IMR-90 (cell line): ENCODE data around the gene FFAR2. TPM values are rescaled to one million over a fixed set of nuclear protein-coding genes. Genes with fewer than 3 reads are reported as not detected.

Experiments used
- ATAC-seq: fragments of 200-7000 bp; cut with Tn5 transposase; 2 replicates; pipeline ENCODE4 v1.9.1; 2020; ENCODE audit warnings: low read depth, mild to moderate bottlenecking, moderate library complexity
- Bru-seq: library from RNA; stranded (reverse); fragments of 400-500 nt; gene quantifications from one replicate; lab custom pipeline; 2021; lab: Mats Ljungman, UMichigan
- BruChase-seq, 2 experiments: library from RNA; stranded (reverse); fragments of 400-500 nt; gene quantifications; one replicate each; lab custom pipeline; 2021; lab: Mats Ljungman, UMichigan
- BruUV-seq: library from RNA; stranded (reverse); fragments of 400-500 nt; replicated peaks from 2 replicates; lab custom pipeline; 2021; lab: Mats Ljungman, UMichigan
- CTCF ChIA-PET: fragments of 300-600 bp; formaldehyde crosslinking; extraction: SDS; loops from one replicate; lab custom pipeline; 2021; ENCODE audit warnings: antibody characterized with exemption; lab: Yijun Ruan, JAX
- POLR2A ChIA-PET: fragments of 300-600 bp; sonication (Branson Sonifier 250); formaldehyde crosslinking; loops from one replicate; lab custom pipeline; 2022; ENCODE audit warnings: antibody characterized with exemption; ENCODE audit not compliant: unreplicated experiment; lab: Charles Lee
- DNase-seq: peaks from one replicate; pipeline ENCODE4 v3.0.0; 2013
- H2AFZ ChIP-seq: replicated peaks from 2 replicates; pipeline ENCODE3; 2013; ENCODE audit warnings: low read length, mild to moderate bottlenecking; ENCODE audit not compliant: poor library complexity
- H2AK5ac ChIP-seq: 2 replicates; pipeline ENCODE4 v1.6.1; 2013; ENCODE audit warnings: low read depth, low read length, inconsistent platforms
- H2AK9ac ChIP-seq: replicated peaks from 2 replicates; pipeline ENCODE3; 2013; ENCODE audit warnings: mild to moderate bottlenecking, low read depth, low read length, moderate library complexity; ENCODE audit not compliant: poor library complexity
- H2BK120ac ChIP-seq: 2 replicates; pipeline ENCODE4 v1.6.1; 2013; ENCODE audit warnings: low read depth, low read length, inconsistent platforms
- H2BK15ac ChIP-seq: 3 replicates; pipeline ENCODE4 v1.6.1; 2013; ENCODE audit warnings: low read depth, low read length, inconsistent platforms
- H2BK20ac ChIP-seq: 2 replicates; pipeline ENCODE4 v1.6.1; 2013; ENCODE audit warnings: low read depth, mild to moderate bottlenecking, inconsistent platforms, low read length, moderate library complexity
- H2BK5ac ChIP-seq: 2 replicates; pipeline ENCODE4 v1.6.1; 2013; ENCODE audit warnings: mild to moderate bottlenecking, low read depth, low read length, inconsistent platforms; ENCODE audit not compliant: poor library complexity, severe bottlenecking
- H3K14ac ChIP-seq: replicated peaks from 2 replicates; pipeline ENCODE4 v1.6.1; 2013; ENCODE audit warnings: low read depth, low read length, inconsistent platforms
- H3K18ac ChIP-seq: 2 replicates; pipeline ENCODE4 v1.6.1; 2013; ENCODE audit warnings: low read depth, low read length, control low read depth
- H3K23ac ChIP-seq: 2 replicates; pipeline ENCODE4 v1.6.1; 2013; ENCODE audit warnings: low read depth, low read length, inconsistent platforms
- H3K27ac ChIP-seq: 2 replicates; pipeline ENCODE4 v1.5.1; 2013; ENCODE audit warnings: mild to moderate bottlenecking, control low read depth, low read length; ENCODE audit not compliant: insufficient read depth
- H3K27me3 ChIP-seq: 2 replicates; pipeline ENCODE4 v1.6.1; 2013; ENCODE audit warnings: low read length; ENCODE audit not compliant: control insufficient read depth, insufficient read depth
- H3K36me3 ChIP-seq: 2 replicates; pipeline ENCODE4 v1.6.1; 2013; ENCODE audit warnings: low read length, mixed read lengths; ENCODE audit not compliant: control insufficient read depth, insufficient read depth
- H3K4ac ChIP-seq: 2 replicates; pipeline ENCODE4 v1.6.1; 2013; ENCODE audit warnings: low read depth, low read length, inconsistent platforms
- H3K4me1 ChIP-seq: 2 replicates; pipeline ENCODE4 v1.6.1; 2013; ENCODE audit warnings: low read length, mixed read lengths; ENCODE audit not compliant: control insufficient read depth, insufficient read depth
- H3K4me2 ChIP-seq: 2 replicates; pipeline ENCODE4 v1.6.1; 2013; ENCODE audit warnings: low read depth, mild to moderate bottlenecking, control low read depth, low read length, moderate library complexity
- H3K4me3 ChIP-seq: 2 replicates; pipeline ENCODE4 v1.5.1; 2013; ENCODE audit warnings: low read depth, mild to moderate bottlenecking, control low read depth, low read length, moderate library complexity; ENCODE audit not compliant: insufficient read depth
- H3K56ac ChIP-seq: 2 replicates; pipeline ENCODE4 v1.6.1; 2013; ENCODE audit warnings: low read length, inconsistent platforms; ENCODE audit not compliant: insufficient read depth; ENCODE audit errors: extremely low read depth
- H3K79me1 ChIP-seq, 2 experiments: 2 replicates each; pipeline ENCODE4 v1.6.1; 2013; ENCODE audit warnings: low read length in 2 of 2, inconsistent platforms in 1 of 2, low read depth in 1 of 2
- H3K9ac ChIP-seq: 2 replicates; pipeline ENCODE4 v1.6.1; 2013; ENCODE audit warnings: low read depth, low read length, control low read depth
- H3K9me1 ChIP-seq: 2 replicates; pipeline ENCODE4 v1.6.1; 2013; ENCODE audit warnings: low read length, inconsistent platforms; ENCODE audit not compliant: insufficient read depth
- H3K9me3 ChIP-seq: 2 replicates; pipeline ENCODE4 v1.6.1; 2013; ENCODE audit warnings: low read length; ENCODE audit not compliant: control insufficient read depth, insufficient read depth
- H4K20me1 ChIP-seq: 2 replicates; pipeline ENCODE4 v1.6.1; 2013; ENCODE audit warnings: low read length, inconsistent platforms; ENCODE audit not compliant: insufficient read depth
- H4K5ac ChIP-seq: 2 replicates; pipeline ENCODE4 v1.6.1; 2013; ENCODE audit warnings: mild to moderate bottlenecking, low read depth, low read length, control low read depth
- H4K8ac ChIP-seq, 2 experiments: 2 replicates each; pipeline ENCODE4 v1.6.1; 2013; ENCODE audit warnings: low read depth in 2 of 2, low read length in 2 of 2, control low read depth in 1 of 2, inconsistent platforms in 1 of 2
- H4K91ac ChIP-seq: 2 replicates; pipeline ENCODE4 v1.6.1; 2013; ENCODE audit warnings: low read depth, low read length, inconsistent platforms; ENCODE audit not compliant: insufficient read depth
- CEBPB ChIP-seq: IDR thresholded peaks from 2 replicates; pipeline ENCODE4 v1.6.1; 2012; ENCODE audit warnings: low read depth, low read length, improper control_type of control experiment
- CHD1 ChIP-seq: IDR thresholded peaks from 2 replicates; pipeline ENCODE4 v1.6.1; 2012; ENCODE audit warnings: low read depth, low read length, improper control_type of control experiment
- MXI1 ChIP-seq: IDR thresholded peaks from 2 replicates; pipeline ENCODE4 v1.6.1; 2012; ENCODE audit warnings: low read depth, mild to moderate bottlenecking, low read length, moderate library complexity, borderline replicate concordance
- NFE2L2 ChIP-seq: fragments of 150-350 bp; IDR thresholded peaks from 2 replicates; pipeline ENCODE4 v1.6.1; 2016; ENCODE audit warnings: low read depth, mild to moderate bottlenecking, low read length
- POLR2A ChIP-seq: IDR thresholded peaks from 2 replicates; pipeline ENCODE4 v1.6.1; 2012; ENCODE audit warnings: mild to moderate bottlenecking, low read depth, low read length
- RAD21 ChIP-seq: IDR thresholded peaks from 2 replicates; pipeline ENCODE4 v1.6.1; 2012; ENCODE audit warnings: low read length, improper control_type of control experiment
- WGBS, 2 experiments: methylation state at CpG; one replicate each; pipeline versions ENCODE4 v1.1.5 to v1.1.7; 2013; ENCODE audit warnings: missing lambda C conversion rate in 2 of 2; ENCODE audit not compliant: insufficient read length in 1 of 2; ENCODE audit errors: extremely low coverage in 2 of 2; 5-methylcytosine and 5-hydroxymethylcytosine counted together
- dilution Hi-C: fragments of 300-500 bp; cut with HindIII; formaldehyde crosslinking; loops from one replicate; pipeline ENCODE4 v1.14.3; 2018; ENCODE audit warnings: low sequenced_read_pairs; ENCODE audit not compliant: unreplicated experiment
- in situ Hi-C: fragments of 300-500 bp; cut with MboI; formaldehyde crosslinking; loops from 3 replicates; pipeline ENCODE4 v1.14.3; 2019; ENCODE audit warnings: low sequenced_read_pairs, inconsistent platforms, mixed read lengths
- intact Hi-C: fragments of 100-400 bp; cut with micrococcal nuclease; formaldehyde crosslinking; loops from 2 replicates; pipeline ENCODE4 v1.10.0; 2022
- long read RNA-seq: library from polyadenylated mRNA; unstranded; transcript quantifications from one replicate; pipeline ENCODE4 v2.0.0, GENCODE V29; 2021; ENCODE audit not compliant: unreplicated experiment
- polyA plus RNA-seq, 3 experiments: library from polyadenylated mRNA; depleted of rRNA; stranded (reverse); fragments of >200 nt; gene quantifications; 2 replicates each; pipeline ENCODE4 v1.2.3, GENCODE V29; 2012; ENCODE audit warnings: low replicate concordance in 1 of 3
- total RNA-seq: library from RNA; depleted of rRNA; stranded (reverse); fragments of >200 nt; gene quantifications from 2 replicates; pipeline ENCODE4 v1.2.3, GENCODE V29; 2012; rRNA removed

FFAR2 gene
- not detected in 2 replicates for total RNA-seq
- polyA plus RNA-seq (2012; rRNA removed) = not detected in 2 replicates
- not detected in 2 replicates for polyA plus RNA-seq (2012; cell fraction: cytosol; rRNA removed)
- polyA plus RNA-seq (2012; cell fraction: nucleus; rRNA removed; ENCODE audit: low replicate concordance) = not detected in 2 replicates
- Bru-seq, nascent RNA = not detected
- BruChase-seq, experiment 1, labeled RNA remaining after a 6-hour chase = not detected
- not detected for BruChase-seq, experiment 2, labeled RNA remaining after a 2-hour chase
- long read RNA-seq = 0 reads

DNA sequence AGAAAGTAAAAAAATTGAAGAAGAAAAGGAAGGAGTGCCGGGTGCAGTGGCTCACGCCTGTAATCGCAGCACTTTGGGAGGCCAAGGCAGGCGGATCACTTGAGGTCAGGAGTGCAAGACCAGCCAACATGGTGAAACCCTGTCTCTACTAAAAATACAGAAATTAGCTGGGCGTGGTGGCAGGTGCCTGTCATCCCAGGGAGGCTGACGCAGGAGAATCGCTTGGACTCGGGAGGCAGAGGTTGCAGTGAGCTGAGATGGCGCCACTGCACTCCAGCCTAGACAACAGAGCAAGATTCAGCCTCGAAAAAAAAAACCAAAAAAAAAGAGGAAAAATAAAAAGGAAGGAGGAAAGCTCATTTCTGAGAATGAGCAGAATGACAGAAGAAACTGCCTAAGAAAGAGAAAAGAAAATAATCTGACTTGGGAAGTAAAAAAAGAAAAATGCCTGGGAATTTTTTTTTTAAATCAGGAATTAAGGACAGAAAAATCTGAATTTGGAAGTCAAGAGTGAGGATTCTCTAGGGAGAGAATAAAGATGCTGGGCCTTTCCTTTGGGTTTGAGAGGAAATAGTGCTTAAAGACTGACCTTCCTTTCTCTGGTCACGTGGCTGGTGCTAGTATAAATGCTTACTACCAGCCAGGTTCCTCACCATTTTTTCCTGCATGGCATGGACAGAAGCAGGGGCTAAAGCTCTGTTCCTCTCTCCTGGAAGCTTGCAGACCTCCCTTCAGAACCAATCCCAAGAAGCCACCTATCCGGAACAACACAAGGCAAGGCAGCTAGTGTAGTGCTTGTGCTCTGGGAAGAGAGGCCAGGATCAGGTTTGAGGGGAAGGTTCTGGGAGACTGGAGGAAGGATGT lies at the start of gene FFAR2:
FFAR2 (plus strand) TSS at position 652 of the 864 bp plus-strand sequence. CDS start 1,458 bp downstream, outside the sequence.
- dilution Hi-C loops (no loop called here), in situ Hi-C loops (no loop called here), intact Hi-C loops (no loop called here)
- Histone ChIP-seq H2BK15ac (no peak within 1 kb of the TSS), H3K9ac (no peak within 1 kb of the TSS), H3K4me1 (no peaks in the 10 kb centered on the region), H4K91ac (no peak within 1 kb of the TSS), H4K5ac (no peak within 1 kb of the TSS), H3K14ac (no peak within 1 kb of the TSS), H3K23ac (no peak within 1 kb of the TSS), H3K9me3 (no peaks in the 10 kb centered on the region), H3K9me1 (no peaks in the 10 kb centered on the region), H3K27ac (no peak within 1 kb of the TSS), H3K4me3 (no peak within 1 kb of the TSS), H3K56ac (no peak within 1 kb of the TSS), H3K27me3 (peaks cover 4% of the 10 kb centered on the region; the same call in 1 of the 2 replicates), H2AFZ (no peak within 1 kb of the TSS), H2BK20ac (no peak within 1 kb of the TSS), H3K36me3 (no peaks in the 10 kb centered on the region), H2AK9ac (no peak within 1 kb of the TSS), H2BK5ac (no peak within 1 kb of the TSS), H4K20me1 (no peaks in the 10 kb centered on the region), H3K18ac (no peak within 1 kb of the TSS), H2AK5ac (no peak within 1 kb of the TSS), H2BK120ac (no peak within 1 kb of the TSS), H3K4me2 (no peak within 1 kb of the TSS), H4K8ac (no peak within 1 kb of the TSS), H3K79me1 (no peaks in the 10 kb centered on the region), H3K4ac (no peak within 1 kb of the TSS)
- no peak for DNase-seq
- no TSS peak for BruUV-seq
- POLR2A ChIA-PET = no interaction called here
- CTCF ChIA-PET = interaction anchor here (0.6 kb wide), 1 partner anchor 79 kb away, joined by 4 read pairs; no protein-coding TSS in a partner anchor
- TF ChIP-seq CEBPB (no peak), MXI1 (no peak), RAD21 (no peak), POLR2A (no peak), CHD1 (no peak), NFE2L2 (no peak)
- 80% methylated on average over 1 of the region's 12 CpGs; no CpG with 5 or more reads in 1 of the 2 experiments for WGBS, 2 experiments
- no peak for ATAC-seq
